KMS-11 (cell line): Measurements from ENCODE around the gene MAPK9.

Experiments used
- H2AFZ ChIP-seq: fragments of 200-600 bp; sonication (generic); 2 replicates; pipeline ENCODE4 v1.6.1; 2016; ENCODE audit warnings: antibody characterized with exemption, mixed run types, low read depth
- H3K27ac ChIP-seq: fragments of 200-600 bp; sonication (generic); 2 replicates; pipeline ENCODE4 v1.6.1; 2016; ENCODE audit warnings: mild to moderate bottlenecking, mixed run types
- H3K27me3 ChIP-seq: fragments of 200-600 bp; sonication (generic); 2 replicates; pipeline ENCODE4 v1.6.1; 2017; ENCODE audit warnings: mild to moderate bottlenecking, low read depth, mixed run types, moderate library complexity; ENCODE audit not compliant: insufficient read depth
- H3K36me3 ChIP-seq: fragments of 200-600 bp; sonication (generic); 2 replicates; pipeline ENCODE4 v1.6.1; 2017; ENCODE audit warnings: mild to moderate bottlenecking, mixed run types; ENCODE audit not compliant: insufficient read depth
- H3K4me1 ChIP-seq: fragments of 200-600 bp; sonication (generic); 2 replicates; pipeline ENCODE4 v1.6.1; 2016; ENCODE audit warnings: mild to moderate bottlenecking, low read depth, mixed run types; ENCODE audit not compliant: poor library complexity, severe bottlenecking
- H3K4me2 ChIP-seq: fragments of 200-600 bp; sonication (generic); 2 replicates; pipeline ENCODE4 v1.7.0; 2016; ENCODE audit warnings: mild to moderate bottlenecking, mixed run types
- H3K4me3 ChIP-seq: fragments of 200-600 bp; sonication (generic); IDR thresholded peaks from 2 replicates; pipeline ENCODE4 v1.6.1; 2017; ENCODE audit warnings: low read depth, low read length, mixed read lengths; ENCODE audit not compliant: insufficient read depth
- H3K79me2 ChIP-seq: fragments of 200-600 bp; sonication (generic); 2 replicates; pipeline ENCODE4 v1.6.1; 2016; ENCODE audit warnings: low read depth, mixed run types; ENCODE audit not compliant: insufficient read depth
- H3K9ac ChIP-seq: fragments of 200-600 bp; sonication (generic); 2 replicates; pipeline ENCODE4 v1.6.1; 2016; ENCODE audit warnings: mild to moderate bottlenecking, mixed run types
- H4K20me1 ChIP-seq: fragments of 200-600 bp; sonication (generic); 2 replicates; pipeline ENCODE4 v1.6.1; 2016; ENCODE audit warnings: mild to moderate bottlenecking, mixed run types; ENCODE audit not compliant: insufficient read depth
- CTCF ChIP-seq: fragments of 200-600 bp; sonication (generic); conservative IDR thresholded peaks from 2 replicates; pipeline ENCODE4 v1.6.1; 2017; ENCODE audit warnings: low read depth, mild to moderate bottlenecking, antibody characterized with exemption, low read length, moderate library complexity, mixed read lengths

The MAPK9 gene

GRCh38 chr5:180199390-180199789 is 92.5 kb downstream of the MAPK9 start:
- Histone ChIP-seq H3K27me3 (no peaks in the 10 kb centered on the region), H3K27ac (no peak overlapping the region), H3K4me3 (no peak overlapping the region), H3K36me3 (no peaks in the 10 kb centered on the region), H3K4me1 (no peaks in the 10 kb centered on the region), H4K20me1 (no peaks in the 10 kb centered on the region), H2AFZ (no peak overlapping the region), H3K4me2 (no peak overlapping the region), H3K79me2 (no peaks in the 10 kb centered on the region), H3K9ac (no peak overlapping the region)
- TF ChIP-seq CTCF: no peak

GRCh38 chr5:180198208-180198607 is 93.7 kb downstream of the MAPK9 start:
- Histone ChIP-seq H2AFZ (no peak overlapping the region), H3K36me3 (no peaks in the 10 kb centered on the region), H3K27ac (no peak overlapping the region), H3K27me3 (no peaks in the 10 kb centered on the region), H3K4me3 (no peak overlapping the region), H3K9ac (no peak overlapping the region), H3K4me1 (no peaks in the 10 kb centered on the region), H3K4me2 (no peak overlapping the region), H3K79me2 (no peaks in the 10 kb centered on the region), H4K20me1 (no peaks in the 10 kb centered on the region)
- no peak for TF ChIP-seq CTCF

GRCh38 chr5:180197016-180197702 is 94.7 kb downstream of the MAPK9 start:
- Histone ChIP-seq H3K79me2 (no peaks in the 10 kb centered on the region), H3K27me3 (no peaks in the 10 kb centered on the region), H3K27ac (no peak overlapping the region), H2AFZ (no peak overlapping the region), H3K9ac (no peak overlapping the region), H3K4me1 (no peaks in the 10 kb centered on the region), H3K36me3 (no peaks in the 10 kb centered on the region), H3K4me3 (no peak overlapping the region), H4K20me1 (no peaks in the 10 kb centered on the region), H3K4me2 (no peak overlapping the region)
- TF ChIP-seq CTCF: no peak

- no peaks in the 10 kb centered on the region for H4K20me1 ChIP-seq
- no peaks in the 10 kb centered on the region for H3K79me2 ChIP-seq
- no peak for TF ChIP-seq CTCF
- no peaks in the 10 kb centered on the region for H3K27me3 ChIP-seq
- no peak overlapping the region for H3K27ac ChIP-seq
- H3K4me1 ChIP-seq: no peaks in the 10 kb centered on the region
- no peak overlapping the region for H2AFZ ChIP-seq
- no peak overlapping the region for H3K4me3 ChIP-seq
- no peak overlapping the region for H3K4me2 ChIP-seq
- no peaks in the 10 kb centered on the region for H3K36me3 ChIP-seq
- H3K9ac ChIP-seq: no peak overlapping the region
Measured at GRCh38 chr5:180194410-180195345, 97.2 kb downstream of the MAPK9 start.
